PC-9 (cell line): ENCODE measurements around the gene AP3S1. TPM values are rescaled to one million over a fixed set of nuclear protein-coding genes. Genes with fewer than 3 reads are reported as not detected.

Source experiments
- BruUV-seq: library from RNA; stranded (reverse); fragments of 400-500 nt; replicated peaks from 2 replicates; lab custom pipeline; 2021; lab: Mats Ljungman, UMichigan
- CTCF ChIA-PET: fragments of 300-600 bp; sonication (Branson Sonifier 250); formaldehyde crosslinking; loops from one replicate; lab custom pipeline; 2022; ENCODE audit warnings: antibody characterized with exemption; lab: Charles Lee
- POLR2A ChIA-PET: fragments of 300-600 bp; sonication (Branson Sonifier 250); formaldehyde crosslinking; loops from one replicate; lab custom pipeline; 2022; ENCODE audit warnings: antibody characterized with exemption; ENCODE audit not compliant: unreplicated experiment; lab: Charles Lee
- DNase-seq, 2 experiments: peaks; one replicate each; pipeline versions ENCODE4 v3.0.0 to v3.0.0-alpha.2; 2015 to 2022; ENCODE audit warnings: mixed read lengths in 1 of 2
- H2AFZ ChIP-seq: fragments of 200-600 bp; sonication (generic); 2 replicates; pipeline ENCODE4 v1.8.1; 2017; ENCODE audit warnings: antibody characterized with exemption
- H3F3A ChIP-seq: fragments of 200-600 bp; sonication (generic); 2 replicates; pipeline ENCODE4 v1.8.1; 2017; ENCODE audit warnings: antibody characterized with exemption, mild to moderate bottlenecking, low read depth; ENCODE audit not compliant: insufficient read depth
- H3K27ac ChIP-seq: fragments of 200-600 bp; sonication (generic); 2 replicates; pipeline ENCODE4 v1.6.1; 2016; ENCODE audit warnings: mixed run types
- H3K27me3 ChIP-seq: fragments of 200-600 bp; sonication (generic); 2 replicates; pipeline ENCODE4 v1.6.1; 2016; ENCODE audit warnings: low read depth, mixed run types; ENCODE audit not compliant: insufficient read depth
- H3K36me3 ChIP-seq: fragments of 200-600 bp; sonication (generic); 2 replicates; pipeline ENCODE4 v1.6.1; 2016; ENCODE audit warnings: low read depth, mixed run types
- H3K4me1 ChIP-seq: fragments of 200-600 bp; sonication (generic); replicated peaks from 2 replicates; pipeline ENCODE4 v1.6.1; 2016; ENCODE audit warnings: mixed run types; ENCODE audit not compliant: insufficient read depth
- H3K4me2 ChIP-seq: fragments of 200-600 bp; sonication (generic); 2 replicates; pipeline ENCODE4 v1.6.1; 2017; ENCODE audit warnings: mixed run types
- H3K4me3 ChIP-seq: fragments of 200-600 bp; sonication (generic); 2 replicates; pipeline ENCODE4 v1.6.1; 2016; ENCODE audit warnings: mixed run types
- H3K79me2 ChIP-seq: fragments of 200-600 bp; sonication (generic); 2 replicates; pipeline ENCODE4 v1.6.1; 2017; ENCODE audit warnings: low read depth, mixed run types
- H3K9me2 ChIP-seq: fragments of 200-600 bp; sonication (generic); 2 replicates; pipeline ENCODE4 v1.8.1; 2017; ENCODE audit warnings: mild to moderate bottlenecking; ENCODE audit not compliant: insufficient read depth
- H3K9me3 ChIP-seq: fragments of 200-600 bp; sonication (generic); 2 replicates; pipeline ENCODE4 v1.8.1; 2016; ENCODE audit warnings: low read depth; ENCODE audit not compliant: insufficient read depth
- H4K20me1 ChIP-seq: fragments of 200-600 bp; sonication (generic); 2 replicates; pipeline ENCODE4 v1.8.1; 2017; ENCODE audit not compliant: insufficient read depth
- CTCF ChIP-seq: fragments of 200-600 bp; sonication (generic); conservative IDR thresholded peaks from 2 replicates; pipeline ENCODE4 v1.6.1; 2017; ENCODE audit warnings: mixed run types, antibody characterized with exemption, mild to moderate bottlenecking, moderate library complexity
- EZH2 ChIP-seq: fragments of 200-600 bp; sonication (generic); IDR thresholded peaks from 2 replicates; pipeline ENCODE4 v1.8.0; 2017; ENCODE audit warnings: antibody characterized with exemption, low read depth
- intact Hi-C: fragments of 100-400 bp; cut with micrococcal nuclease; formaldehyde crosslinking; loops from one replicate; pipeline ENCODE4 v1.10.0; 2022; ENCODE audit not compliant: unreplicated experiment
- total RNA-seq: library from RNA; stranded (reverse); gene quantifications from 2 replicates; pipeline ENCODE4 v1.2.3, GENCODE V29; 2021

Gene AP3S1
- total RNA-seq, 1 experiment from 2014 or later: 49.1 TPM

DNA sequence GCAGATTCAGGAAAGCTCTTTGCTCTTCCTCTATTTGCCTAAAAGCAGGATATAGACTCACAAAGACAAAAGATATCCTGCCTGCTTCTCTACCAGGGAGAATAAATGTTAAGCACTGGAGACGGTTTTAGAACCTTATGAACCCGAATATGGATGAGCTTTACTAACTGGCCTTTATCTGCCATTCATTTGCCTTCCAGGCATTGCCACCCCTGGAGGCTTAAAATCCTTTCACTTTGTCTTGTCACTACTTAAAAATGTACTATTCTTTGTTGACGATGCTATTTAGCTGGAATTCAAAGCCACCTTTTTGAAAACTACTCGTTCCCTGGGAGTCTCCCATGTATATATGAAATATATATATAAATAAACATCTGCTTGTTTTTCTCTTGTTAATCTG lies 97.3 kb downstream of the AP3S1 start:
- no peaks in the 10 kb centered on the region for H3K79me2 ChIP-seq
- no peak overlapping the region for H3K4me3 ChIP-seq
- no peak overlapping the region for H2AFZ ChIP-seq
- H3K27ac ChIP-seq: no peak overlapping the region
- no peaks in the 10 kb centered on the region for H3K9me2 ChIP-seq
- H3K9me3 ChIP-seq: no peaks in the 10 kb centered on the region
- DNase-seq: no peak
- no peaks in the 10 kb centered on the region for H3F3A ChIP-seq
- no peaks in the 10 kb centered on the region; the same call in 1 of the 2 replicates for H3K4me1 ChIP-seq
- POLR2A ChIA-PET: interaction anchor here (0.6 kb wide), 1 partner anchor 613 kb away, joined by 7 read pairs; no protein-coding TSS in a partner anchor
- H4K20me1 ChIP-seq: no peaks in the 10 kb centered on the region
- no peak overlapping the region for H3K4me2 ChIP-seq
- H3K36me3 ChIP-seq: no peaks in the 10 kb centered on the region
- intact Hi-C loops: no loop called here
- BruUV-seq: no TSS peak
- H3K27me3 ChIP-seq: no peaks in the 10 kb centered on the region
- CTCF ChIA-PET: no interaction called here
- no peak for TF ChIP-seq CTCF
- TF ChIP-seq EZH2: no peak

DNA sequence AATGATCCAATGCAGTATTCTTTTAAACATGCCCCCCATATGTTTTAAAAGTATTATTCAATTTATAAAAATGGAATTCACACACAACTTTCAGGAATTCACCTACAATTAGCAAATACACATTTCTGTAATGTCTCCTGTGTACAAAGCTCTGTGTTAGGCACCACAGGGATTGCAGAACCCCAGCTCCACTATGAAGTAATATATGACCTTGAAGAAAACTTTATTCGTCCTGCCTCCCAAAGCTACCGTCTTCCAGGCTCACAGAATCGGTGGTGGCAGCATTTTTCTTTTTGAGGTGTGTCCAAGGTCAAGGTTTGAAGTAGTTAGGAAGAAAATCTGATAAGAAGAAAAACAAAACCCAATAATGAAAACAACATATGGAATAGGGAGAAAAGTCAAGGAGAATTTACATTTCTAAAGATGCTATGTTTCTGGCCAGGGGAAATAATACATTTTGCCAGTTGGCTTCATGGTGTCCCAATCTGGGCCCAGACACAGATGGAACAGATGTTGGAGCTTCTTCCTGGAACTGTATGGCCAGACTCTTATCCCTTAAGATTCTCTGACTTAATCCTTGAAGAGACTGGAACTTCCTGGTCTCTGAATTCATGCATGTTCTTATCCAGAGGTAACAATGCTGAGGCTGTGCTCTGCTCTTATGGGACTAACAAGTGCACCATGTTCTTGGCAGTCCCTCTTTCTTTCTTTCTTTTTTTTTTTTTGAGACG lies 98.5 kb downstream of the AP3S1 start:
- no peaks in the 10 kb centered on the region for H4K20me1 ChIP-seq
- no peaks in the 10 kb centered on the region for H3F3A ChIP-seq
- H3K27ac ChIP-seq: no peak overlapping the region
- TF ChIP-seq EZH2: no peak
- no peak for TF ChIP-seq CTCF
- no peak overlapping the region for H2AFZ ChIP-seq
- ChIA-PET CTCF (no interaction called here), POLR2A (no interaction called here)
- H3K4me2 ChIP-seq: no peak overlapping the region
- H3K4me3 ChIP-seq: no peak overlapping the region
- H3K36me3 ChIP-seq: no peaks in the 10 kb centered on the region
- intact Hi-C loops: no loop called here
- no peaks in the 10 kb centered on the region; the same call in 1 of the 2 replicates for H3K4me1 ChIP-seq
- no peak for DNase-seq
- BruUV-seq: no TSS peak
- H3K9me2 ChIP-seq: no peaks in the 10 kb centered on the region
- H3K9me3 ChIP-seq: no peaks in the 10 kb centered on the region
- H3K27me3 ChIP-seq: no peaks in the 10 kb centered on the region
- no peaks in the 10 kb centered on the region for H3K79me2 ChIP-seq

- Histone ChIP-seq H3K36me3 (no peaks in the 10 kb centered on the region), H3K79me2 (no peaks in the 10 kb centered on the region), H3K4me1 (no peaks in the 10 kb centered on the region; the same call in 1 of the 2 replicates), H3K4me3 (no peak overlapping the region), H3K27me3 (no peaks in the 10 kb centered on the region), H3K9me3 (no peaks in the 10 kb centered on the region), H4K20me1 (no peaks in the 10 kb centered on the region), H3K27ac (no peak overlapping the region), H3F3A (no peaks in the 10 kb centered on the region), H3K4me2 (peak overlapping the region; percentile 54), H3K9me2 (no peaks in the 10 kb centered on the region), H2AFZ (no peak overlapping the region)
- BruUV-seq: no TSS peak
- intact Hi-C loops: no loop called here
- DNase-seq: peak; percentile 11 to 68
- ChIA-PET POLR2A (no interaction called here), CTCF (no interaction called here)
- TF ChIP-seq EZH2 (no peak), CTCF (no peak)
These were observed 99.4 kb downstream of the AP3S1 start for GRCh38 chr5:115941051-115941675.
